HuH-7.5 (cell line): ENCODE measurements around the gene CYFIP1.

Experiments used
- DNase-seq: peaks from one replicate; pipeline ENCODE4 v3.0.0; 2011; ENCODE audit warnings: low spot score

Gene CYFIP1

DNA sequence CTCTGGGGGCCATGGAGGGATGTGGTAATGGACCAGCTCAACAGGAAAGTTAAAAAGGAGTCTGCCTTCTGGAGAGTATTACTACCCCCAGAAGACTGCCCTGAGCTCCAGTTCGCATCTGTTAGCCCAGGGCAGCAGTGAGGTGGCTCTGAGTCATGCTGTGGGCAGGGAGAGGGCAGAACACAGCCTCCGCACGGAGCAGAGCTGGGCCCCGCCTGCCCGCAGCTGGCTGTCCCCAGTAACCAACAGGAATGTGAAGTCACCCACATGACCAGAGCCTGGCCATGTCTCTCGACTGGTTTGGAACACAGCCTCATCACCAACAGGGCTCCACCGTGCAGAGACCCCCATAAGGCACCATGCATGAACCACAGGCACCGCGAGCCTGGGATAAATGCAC is 62.1 kb downstream of the CYFIP1 start:
- no peak for DNase-seq

DNA sequence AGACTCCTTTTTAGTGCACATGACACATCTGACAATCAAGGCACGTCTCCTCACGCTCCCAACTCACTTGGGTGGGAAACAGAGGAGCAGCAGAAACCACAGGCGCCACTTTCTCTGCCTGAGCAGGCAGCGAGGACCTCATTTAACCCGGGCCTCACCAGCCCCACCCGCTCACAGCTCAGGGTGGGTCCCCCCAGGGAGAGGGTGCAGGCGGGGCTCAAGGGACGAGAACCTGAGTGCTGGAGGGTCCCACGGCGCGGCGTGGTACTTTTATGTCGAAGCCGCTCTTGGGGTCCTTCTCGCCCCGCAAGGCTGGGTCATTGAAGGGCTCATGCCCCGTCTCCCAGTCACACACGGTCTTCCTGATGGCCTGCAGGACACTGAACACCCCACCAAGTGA is 62.6 kb downstream of the CYFIP1 start:
- no peak for DNase-seq

- no peak for DNase-seq
Measured at GRCh38 chr15:22916606-22917350, 63.4 kb downstream of the CYFIP1 start.

DNA sequence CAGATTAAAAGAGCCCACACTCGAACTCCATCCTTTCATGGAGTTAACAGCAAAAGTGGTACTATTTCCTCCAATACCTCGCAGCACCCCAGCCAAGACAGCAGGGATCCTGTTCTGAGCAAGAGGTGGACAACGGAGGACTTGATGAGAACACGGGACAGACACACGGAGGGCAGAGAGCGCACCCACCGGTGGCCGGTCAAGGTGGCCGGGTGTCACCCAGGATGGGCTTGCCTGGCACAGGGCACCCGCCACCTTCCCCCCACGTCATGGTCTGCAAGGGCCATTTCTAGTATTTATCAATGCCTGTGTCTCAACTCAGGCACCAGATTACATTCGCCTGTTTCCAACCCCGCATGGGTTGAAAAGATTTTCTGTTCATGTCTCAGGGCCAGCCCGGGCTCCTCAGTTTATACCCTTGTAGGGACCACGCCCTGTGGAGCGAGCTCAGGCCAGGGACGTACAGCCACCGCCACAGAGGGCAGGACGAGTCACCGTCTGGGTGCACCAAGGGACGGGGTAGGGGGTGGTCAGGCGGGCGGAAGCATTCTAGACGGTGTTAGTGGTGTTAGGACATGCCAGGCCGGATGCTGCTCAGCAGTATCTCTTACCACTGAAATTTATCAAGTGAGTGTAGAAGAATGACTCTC is 64.2 kb downstream of the CYFIP1 start:
- no peak for DNase-seq

DNA sequence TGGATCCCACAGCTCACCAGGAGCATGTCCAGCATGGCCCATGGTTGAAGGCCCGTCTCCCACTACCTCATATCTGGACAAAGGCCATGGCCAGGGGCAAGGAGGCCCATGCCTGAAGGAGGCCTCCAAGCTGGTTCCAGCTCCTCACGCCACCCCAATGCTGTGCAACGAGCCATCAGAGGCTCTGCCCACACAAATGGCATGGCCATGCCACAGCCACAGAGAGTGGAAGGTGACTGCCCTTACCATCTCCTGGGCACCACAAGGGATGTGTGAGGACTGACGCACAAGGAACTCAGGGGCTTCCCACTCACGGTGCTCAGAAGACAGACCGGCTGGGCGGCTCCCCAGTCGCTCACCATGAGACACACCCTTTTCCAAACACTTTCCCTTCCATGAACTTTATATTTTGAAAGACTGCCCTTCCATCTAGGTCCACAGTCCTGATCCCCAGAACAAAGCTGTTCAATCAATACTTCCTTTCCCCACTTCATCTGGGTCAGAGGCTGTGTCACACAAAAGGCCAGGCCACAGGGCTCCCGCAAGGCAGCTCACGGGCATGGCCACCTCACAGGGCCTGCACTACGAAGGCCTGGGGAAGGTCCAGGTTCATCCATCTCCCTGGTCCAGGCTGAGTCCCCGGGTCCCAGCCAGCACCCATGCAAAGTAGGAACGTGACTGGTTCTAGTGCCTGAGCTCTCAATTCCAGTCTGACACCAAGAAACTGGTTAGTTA is 66.4 kb downstream of the CYFIP1 start:
- DNase-seq: no peak

DNA sequence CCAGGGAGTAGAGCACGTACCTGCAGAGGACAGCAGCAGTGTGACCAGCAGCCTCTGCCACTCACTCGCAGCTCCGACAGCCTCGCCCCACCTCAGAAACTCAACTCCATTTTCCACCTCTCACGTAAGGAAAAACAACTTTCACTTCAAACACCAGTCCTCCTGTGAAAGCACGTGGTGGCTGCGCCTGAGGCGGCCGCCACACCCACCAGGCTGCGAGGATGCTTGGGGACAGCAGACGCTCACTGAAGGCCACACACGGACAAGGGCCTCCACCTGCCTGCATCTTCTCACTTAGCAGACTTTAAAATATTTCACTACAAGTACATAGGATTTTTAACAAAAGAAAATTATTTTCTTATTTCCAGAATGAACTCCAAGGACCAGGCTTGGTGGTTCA is 67.9 kb downstream of the CYFIP1 start:
- no peak for DNase-seq

- DNase-seq: no peak
Measured at GRCh38 chr15:22911306-22911705, 68.9 kb downstream of the CYFIP1 start.

GRCh38 chr15:22908830-22909229 is 71.3 kb downstream of the CYFIP1 start:
- no peak for DNase-seq

GRCh38 chr15:22907161-22907950 is 72.8 kb downstream of the CYFIP1 start:
- no peak for DNase-seq

DNA sequence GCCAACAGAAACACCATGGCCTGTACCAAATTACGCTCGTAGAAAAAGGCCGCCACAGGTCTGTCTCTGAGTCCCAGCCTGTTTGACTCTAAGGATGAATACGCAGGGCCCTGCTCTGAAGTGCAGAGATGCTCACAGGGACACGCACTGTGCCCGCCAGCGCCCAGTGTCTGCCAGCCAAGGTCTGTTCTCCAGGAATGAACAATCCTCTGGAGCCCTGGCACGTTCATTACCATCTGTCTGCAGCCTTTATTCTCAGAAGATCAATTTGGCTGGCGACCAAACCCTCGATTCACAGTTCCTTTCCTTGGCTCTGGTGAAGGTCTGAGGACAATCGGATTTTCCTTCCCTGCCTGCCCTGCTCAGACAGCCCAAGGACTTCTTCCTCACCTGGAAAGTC is 75.4 kb downstream of the CYFIP1 start:
- no peak for DNase-seq

GRCh38 chr15:22903961-22904534 is 76.1 kb downstream of the CYFIP1 start:
- no peak for DNase-seq

GRCh38 chr15:22903427-22903826 is 76.7 kb downstream of the CYFIP1 start:
- no peak for DNase-seq

DNA sequence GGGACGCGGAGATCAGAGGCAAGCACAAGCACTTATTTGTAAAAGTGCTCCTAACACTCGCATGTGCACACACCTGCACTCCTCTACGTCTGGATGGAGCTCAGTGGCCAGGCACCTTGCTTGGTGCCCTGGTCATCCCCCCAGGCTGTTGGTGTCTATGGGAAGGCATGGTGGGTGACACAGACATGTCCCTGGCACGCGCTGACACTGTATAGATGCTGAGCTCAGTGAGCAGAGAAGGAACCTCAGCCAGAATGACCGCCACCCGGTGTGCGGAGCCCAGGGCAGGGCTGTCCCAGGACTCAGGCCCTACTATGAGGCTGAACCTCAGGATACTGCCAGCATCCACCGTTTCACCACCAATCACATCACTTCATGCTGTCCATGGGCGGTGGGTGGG is 77.2 kb downstream of the CYFIP1 start:
- DNase-seq: no peak

DNA sequence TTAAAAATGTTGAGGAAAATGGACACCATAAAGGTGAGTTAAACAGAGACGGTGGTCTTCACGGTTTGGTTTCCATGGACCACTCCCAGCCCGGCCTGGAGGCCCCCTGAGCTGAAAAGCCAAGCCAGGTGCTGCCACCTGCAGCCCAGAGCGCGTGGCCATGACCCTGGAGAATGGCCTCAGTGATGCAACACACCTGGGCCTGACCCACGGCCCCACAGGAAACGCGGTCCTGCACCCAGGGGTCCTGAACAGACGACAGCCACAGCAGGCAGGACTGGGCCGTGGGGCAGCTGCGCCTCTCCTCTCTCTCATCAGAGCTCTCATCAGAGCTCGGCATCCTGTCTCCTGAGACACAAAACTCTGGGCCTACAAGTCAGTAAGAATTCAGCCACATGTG is 77.6 kb downstream of the CYFIP1 start:
- no peak for DNase-seq

DNA sequence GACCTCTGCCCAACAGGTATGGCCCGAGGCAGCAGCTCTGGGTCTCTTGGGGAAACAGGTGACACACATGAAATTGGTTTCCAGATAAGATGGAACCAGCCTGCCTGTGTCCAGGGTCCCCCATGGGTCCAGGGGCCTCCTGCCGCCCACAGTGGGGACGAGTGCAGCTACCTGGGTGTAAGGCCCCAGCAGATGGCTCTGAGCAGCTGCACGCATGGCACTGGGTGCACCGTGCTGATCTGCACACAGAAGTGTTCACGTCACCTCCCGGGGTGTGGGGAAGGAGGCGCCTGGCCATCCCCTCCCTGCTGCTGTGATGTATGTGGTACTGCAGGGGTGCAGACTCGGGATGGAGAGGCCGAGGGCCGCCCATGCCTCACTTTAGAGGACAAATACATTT is 78.1 kb downstream of the CYFIP1 start:
- no peak for DNase-seq

GRCh38 chr15:22895465-22896190 is 84.5 kb downstream of the CYFIP1 start:
- peak; percentile 39 for DNase-seq

DNA sequence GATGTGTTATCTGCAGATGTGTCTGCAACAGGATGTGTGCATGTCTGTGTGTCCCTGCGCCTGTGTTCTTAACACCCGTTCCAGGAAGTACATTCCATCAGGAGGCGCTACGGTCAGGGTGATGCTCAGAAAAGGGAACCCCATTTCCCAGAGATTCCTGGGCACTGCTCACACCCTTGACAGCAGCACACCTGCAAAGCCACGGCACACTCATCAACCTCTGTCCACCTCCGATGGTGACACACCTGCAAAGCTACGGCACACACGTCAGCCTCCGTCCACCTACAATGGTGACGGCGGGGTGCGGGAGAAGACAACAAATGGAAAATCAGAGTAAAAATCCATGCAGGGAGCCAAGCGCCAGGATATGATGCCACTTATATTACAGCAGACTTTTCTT is 86.3 kb downstream of the CYFIP1 start:
- DNase-seq: no peak

GRCh38 chr15:22893081-22893480 is 87.1 kb downstream of the CYFIP1 start:
- DNase-seq: no peak

DNA sequence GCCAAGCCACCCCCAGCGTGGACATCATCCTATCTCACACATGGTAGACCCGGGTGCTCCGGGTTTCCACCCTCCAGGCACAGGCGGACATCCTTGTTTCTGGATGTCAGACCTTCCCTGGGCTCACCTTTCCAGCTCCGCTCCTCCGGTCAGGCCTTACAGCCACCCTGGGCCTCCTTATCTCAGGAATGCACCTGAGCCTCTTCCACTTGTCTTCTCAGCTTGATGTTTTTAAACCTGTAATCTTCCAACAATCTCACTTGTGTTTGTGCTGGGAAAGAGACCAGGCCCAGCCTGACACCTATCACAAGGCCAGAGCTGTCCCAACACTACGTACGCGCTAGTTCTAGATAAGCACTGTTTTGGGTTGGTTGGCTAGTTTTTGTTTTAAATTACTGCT is 87.8 kb downstream of the CYFIP1 start:
- no peak for DNase-seq

DNA sequence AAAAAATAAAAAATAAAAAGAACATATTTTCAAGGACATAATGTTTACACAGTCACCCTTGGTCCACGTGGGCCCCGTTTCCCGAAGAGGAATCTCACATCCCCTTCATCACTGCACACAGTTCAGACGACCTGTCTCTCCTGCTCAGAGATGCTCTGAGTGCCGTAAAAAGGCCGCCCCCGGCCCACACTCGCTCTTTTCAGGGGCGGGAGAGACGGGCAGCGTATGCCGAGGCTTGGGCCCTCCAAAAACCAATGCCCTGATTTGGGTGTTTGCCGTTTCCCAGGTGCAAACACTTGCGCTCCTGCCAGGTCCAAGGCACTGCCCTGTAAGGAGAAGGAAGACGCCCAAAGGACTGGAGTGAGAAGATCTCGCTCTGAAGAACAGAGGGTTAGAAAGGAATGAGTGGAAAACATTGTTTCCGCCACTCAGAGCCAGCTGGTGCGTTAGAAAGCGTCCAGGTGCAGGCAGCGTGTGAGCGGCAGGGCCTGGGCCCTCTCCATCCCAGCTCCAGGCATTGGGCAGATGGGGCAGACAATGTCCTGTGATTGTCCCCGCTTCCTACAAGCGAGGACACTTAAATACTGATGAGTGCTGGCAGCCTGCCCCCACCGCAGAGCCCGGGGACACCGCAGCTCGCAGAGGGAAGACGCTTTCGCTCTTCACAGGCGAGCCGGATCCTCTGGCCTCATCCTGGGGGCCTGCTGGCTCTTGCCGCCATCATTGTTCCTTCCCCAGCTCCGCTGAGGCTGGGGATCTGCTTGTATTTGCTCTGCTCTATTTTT is 88.5 kb downstream of the CYFIP1 start:
- DNase-seq: no peak

DNA sequence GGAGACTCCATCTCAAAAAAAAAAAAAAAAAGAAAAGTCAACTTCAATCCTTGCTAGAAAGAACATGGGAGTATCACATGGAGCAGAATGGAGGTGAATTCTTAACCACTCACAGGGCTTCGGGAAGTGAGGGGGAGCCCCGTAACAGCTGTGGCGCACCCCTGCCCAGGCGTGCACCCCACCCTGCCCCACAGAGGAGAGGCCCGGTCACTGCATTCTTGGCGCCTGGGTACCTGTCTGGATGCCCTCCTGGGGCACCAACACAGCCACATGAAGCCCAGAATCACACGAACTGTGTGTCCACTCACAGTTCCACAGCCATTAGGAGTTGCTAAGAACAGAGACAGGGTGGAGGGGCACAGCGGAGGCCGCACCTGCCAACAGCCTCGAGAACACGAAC is 89.9 kb downstream of the CYFIP1 start:
- no peak for DNase-seq
